GM18868 (cell line): Measurements from ENCODE around the gene SIRT3.

Source experiments
- ATAC-seq: cut with Tn5 transposase; IDR thresholded peaks from one replicate; pipeline ENCODE4 v1.9.1; 2021; ENCODE audit warnings: mild to moderate bottlenecking, moderate library complexity; ENCODE audit not compliant: unreplicated experiment

Gene SIRT3

GRCh38 chr11:217704-218103 is 18.4 kb downstream of the SIRT3 start:
- ATAC-seq: no peak

DNA sequence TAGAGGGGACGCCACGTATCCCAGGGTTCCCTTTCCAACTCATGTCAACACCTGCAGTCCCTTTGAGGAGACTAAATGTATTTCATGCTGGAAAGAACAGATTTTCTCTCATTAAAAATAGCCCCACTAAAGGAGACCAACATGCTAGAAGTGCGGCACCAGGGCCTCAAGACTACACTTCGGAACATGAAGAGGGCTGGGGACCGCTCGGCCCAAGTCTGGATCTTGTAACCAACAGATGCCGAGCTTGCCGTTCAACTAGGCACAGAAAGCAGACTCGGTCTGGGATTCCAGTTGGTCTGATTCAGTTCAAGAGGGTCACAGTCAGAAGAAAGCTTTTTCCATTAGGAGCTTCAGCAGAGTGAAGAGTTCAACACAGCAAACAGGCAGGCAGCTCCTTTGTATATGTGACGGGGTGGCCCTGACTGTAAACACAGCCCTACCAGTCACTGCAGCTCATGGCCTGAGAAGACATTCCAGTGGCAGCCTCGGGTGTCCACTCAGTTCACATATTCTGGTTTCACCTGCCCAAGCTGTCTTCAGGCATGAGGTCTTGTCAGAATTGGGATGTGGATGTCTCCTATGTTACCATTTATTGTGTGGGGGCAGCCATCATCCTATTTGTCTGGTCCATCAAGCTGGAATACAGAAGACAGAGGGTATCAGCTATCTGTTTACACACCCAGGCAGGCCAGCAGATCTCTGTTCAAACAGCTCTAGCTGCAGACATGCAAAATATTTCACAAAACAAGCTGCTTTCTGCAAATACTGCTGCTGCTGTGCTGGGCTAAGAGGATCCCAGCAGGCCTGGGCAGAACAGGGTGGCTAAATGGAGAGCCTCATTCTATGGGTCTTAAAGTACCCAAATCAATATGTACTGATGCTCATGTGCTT is 19.8 kb downstream of the SIRT3 start:
- ATAC-seq: no peak

GRCh38 chr11:215581-216037 is 20.5 kb downstream of the SIRT3 start:
- ATAC-seq: no peak

DNA sequence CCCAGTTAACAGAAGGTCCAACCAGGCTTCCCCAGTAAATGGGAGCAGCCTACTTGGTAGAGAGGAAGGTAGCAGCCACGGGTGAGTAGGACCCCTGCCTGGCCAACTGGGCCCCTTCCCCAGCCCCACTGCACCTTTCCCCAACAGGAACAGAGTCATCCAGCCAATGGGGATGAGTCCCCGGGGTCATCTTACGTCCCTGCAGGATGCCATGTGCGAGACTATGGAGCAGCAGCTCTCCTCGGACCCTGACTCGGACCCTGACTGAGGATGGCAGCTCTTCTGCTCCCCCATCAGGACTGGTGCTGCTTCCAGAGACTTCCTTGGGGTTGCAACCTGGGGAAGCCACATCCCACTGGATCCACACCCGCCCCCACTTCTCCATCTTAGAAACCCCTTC is 22.1 kb downstream of the SIRT3 start:
- ATAC-seq: no peak

- ATAC-seq: no peak
These were observed 23.0 kb downstream of the SIRT3 start for GRCh38 chr11:213111-213510.

DNA sequence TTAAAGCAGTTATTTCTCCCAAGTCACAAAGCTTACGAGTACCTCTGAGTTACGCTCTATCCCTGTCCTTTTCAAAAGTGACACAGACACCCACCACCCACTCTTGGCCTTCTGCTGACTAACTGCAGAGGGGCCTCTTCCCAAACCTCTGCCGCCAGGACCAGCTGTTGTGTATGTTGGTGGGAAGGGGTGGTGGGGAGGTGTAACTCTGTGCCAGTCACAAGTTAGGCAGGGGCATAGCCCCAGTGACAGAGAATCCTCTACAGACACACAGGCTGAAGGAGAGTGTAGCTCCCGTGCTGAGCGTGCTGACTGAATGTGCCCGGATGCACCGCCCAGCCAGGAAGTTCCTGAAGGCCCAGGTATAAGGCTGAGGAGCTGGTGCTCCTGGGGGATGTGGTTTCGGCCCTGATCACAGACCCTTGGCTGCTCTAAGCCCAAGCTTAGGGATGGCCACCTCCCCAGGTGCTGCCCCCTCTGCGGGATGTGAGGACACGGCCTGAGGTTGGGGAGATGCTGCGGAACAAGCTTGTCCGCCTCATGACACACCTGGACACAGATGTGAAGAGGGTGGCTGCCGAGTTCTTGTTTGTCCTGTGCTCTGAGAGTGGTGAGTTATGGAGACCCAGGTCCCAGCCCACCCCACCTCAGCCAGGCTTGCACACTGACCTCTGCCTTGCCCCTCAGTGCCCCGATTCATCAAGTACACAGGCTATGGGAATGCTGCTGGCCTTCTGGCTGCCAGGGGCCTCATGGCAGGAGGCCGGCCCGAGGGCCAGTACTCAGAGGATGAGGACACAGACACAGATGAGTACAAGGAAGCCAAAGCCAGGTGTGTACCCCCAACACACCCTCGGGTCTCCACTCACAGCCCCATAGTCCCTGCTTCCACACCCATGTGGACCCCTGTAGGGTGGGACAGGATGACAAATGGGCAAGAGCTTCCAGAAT is 23.7 kb downstream of the SIRT3 start:
- no peak for ATAC-seq

DNA sequence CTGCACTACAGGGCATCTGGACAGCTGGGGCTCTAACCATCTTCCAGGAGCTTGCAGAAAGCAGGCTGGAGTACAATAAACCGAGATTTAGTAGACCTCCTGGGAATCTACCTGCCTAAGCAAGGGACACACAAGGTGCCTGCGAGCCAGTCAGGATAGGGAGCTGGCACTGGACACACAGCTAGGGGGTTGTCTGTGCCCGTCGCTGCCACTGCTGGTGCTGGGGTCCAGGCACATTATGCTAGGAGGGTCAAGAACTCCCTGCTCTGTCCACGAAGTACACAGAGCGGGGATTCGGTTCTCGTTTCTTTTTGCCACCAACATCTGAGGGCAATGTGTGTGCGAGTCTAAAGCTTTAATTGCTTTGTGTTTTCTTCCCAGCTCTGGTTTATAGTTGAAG is 24.4 kb downstream of the SIRT3 start:
- no peak for ATAC-seq

GRCh38 chr11:211295-211694 is 24.8 kb downstream of the SIRT3 start:
- ATAC-seq: no peak

GRCh38 chr11:210803-211180 is 25.4 kb downstream of the SIRT3 start:
- no peak for ATAC-seq

DNA sequence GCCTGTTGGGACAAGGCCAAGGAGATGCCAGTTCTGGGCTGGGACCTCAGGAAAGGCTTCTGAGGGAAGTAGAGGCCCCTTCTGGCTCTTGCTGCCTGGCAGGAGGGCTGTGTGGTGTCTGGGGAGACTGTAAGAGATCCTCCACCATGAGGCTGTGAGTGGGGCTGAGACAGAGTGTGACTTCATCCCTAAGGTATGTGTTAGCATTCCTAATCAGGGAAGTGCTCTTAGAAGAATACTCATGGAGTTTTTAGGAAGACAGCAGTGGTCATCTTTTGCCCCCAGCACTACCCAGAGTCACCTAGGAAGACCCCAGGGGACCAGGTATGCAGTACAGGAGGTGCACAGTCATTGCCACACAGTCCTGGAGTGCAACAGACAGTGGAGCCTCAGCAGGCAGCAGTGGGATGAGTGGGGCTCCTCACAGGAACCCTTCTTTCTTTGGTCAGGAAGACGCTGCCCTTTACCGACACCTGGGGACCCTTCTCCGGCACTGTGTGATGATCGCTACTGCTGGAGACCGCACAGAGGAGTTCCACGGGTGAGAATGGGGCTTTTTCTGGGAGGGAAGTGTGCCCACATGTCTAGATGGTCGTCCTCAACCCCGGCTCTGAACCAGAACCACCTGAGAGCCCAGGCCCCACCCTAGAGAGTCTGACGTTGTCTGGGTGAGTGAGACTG is 25.9 kb downstream of the SIRT3 start:
- no peak for ATAC-seq

- no peak for ATAC-seq
These were observed 26.6 kb downstream of the SIRT3 start for GRCh38 chr11:209275-210121.

DNA sequence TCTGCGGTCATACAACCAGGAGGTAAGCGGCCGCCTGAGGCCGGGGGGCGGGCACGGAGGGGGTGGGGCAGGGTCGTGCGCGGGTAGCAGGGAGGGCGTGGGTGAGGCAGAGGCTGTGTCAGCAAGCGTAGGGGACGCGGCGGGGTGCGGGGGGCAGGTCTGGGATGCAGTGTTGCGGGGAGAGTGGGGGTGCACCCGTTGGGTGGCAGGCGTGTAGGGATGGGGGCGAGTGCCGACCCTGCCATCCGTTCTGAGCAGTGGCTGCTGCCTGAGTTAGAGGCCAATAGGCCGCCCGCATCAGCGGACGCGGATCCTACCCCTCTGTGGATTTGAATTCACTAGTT is 27.3 kb downstream of the SIRT3 start:
- ATAC-seq: no peak

- ATAC-seq: peak; percentile 42
These were observed 27.8 kb downstream of the SIRT3 start for GRCh38 chr11:208181-208916.

- no peak for ATAC-seq
These were observed 28.3 kb downstream of the SIRT3 start for GRCh38 chr11:207863-208180.

DNA sequence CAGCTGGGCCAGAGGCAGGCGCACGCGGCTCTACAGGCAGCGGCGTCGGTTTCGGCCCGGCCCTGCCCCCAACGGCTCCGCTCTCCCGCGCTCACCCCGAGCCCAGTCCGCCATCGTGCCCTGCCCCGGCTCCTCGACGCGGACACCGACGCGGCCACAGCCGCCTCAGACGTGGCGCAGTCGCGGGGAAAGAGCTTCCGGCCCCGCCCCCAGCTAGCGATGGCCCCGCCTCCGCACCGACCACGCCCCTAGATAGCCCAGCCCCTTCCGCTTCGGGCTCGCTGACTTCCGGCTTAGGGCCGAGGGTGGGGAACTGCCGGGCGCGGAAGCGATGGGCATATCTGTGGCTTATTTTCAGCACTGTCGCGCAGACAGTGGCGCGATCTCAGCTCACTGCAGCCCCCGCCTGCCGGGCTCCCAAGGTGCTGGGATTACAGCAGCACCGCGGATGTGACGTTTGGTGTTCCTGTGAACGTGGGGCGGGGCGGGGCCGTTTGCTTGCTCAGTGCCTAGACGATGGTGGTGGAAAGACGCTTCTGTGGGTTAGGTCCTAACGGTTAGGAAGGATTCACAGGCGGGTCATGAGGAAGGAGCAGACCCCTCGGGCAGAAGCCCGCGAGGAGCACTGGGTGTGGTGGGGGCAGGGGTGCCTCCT is 28.8 kb downstream of the SIRT3 start, which contains the start of the genes BET1L and RIC8A:
Gene BET1L (minus strand): TSS at position 192 of the 655 bp plus-strand sequence. CDS start 78 bp downstream, at position 114.
Gene RIC8A (plus strand): TSS at position 501 of the 655 bp plus-strand sequence. CDS start 1,147 bp downstream, outside the sequence.
- ATAC-seq: peak; percentile 79

GRCh38 chr11:206526-207207 is 29.5 kb downstream of the SIRT3 start:
- ATAC-seq: no peak

DNA sequence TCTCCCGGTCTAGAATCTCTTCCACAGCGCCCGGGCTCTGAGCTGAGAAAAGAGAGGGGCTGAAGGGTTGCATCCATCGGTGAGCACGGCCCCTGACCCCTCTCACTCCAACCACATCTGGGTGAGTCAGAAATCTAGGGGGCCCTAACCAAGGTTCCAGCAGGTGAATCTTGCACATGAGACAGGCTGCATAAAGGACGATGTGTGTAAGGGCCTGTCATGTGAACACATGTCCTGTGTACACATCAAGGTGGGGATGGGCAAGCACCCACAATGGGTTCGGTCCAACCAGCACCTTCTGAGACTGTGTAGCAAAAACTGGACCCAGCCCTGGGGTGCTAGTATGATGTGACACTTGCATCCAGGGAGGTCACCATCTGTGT is 30.1 kb downstream of the SIRT3 start:
- no peak for ATAC-seq

GRCh38 chr11:205221-206001 is 30.7 kb downstream of the SIRT3 start:
- ATAC-seq: no peak
